ENCODE measurements around the gene CSK.

GRCh38 chr15:74773329-74773728 is 8.6 kb upstream of the CSK start:
- TF ChIP-seq CTCF (IDR thresholded peaks at IDR 0.05) (no peak), POLR2A (IDR thresholded peaks at IDR 0.05) (no peak)
